GM23338 (cell line): ENCODE measurements around the gene ARPC1A. TPM values are rescaled to one million over a fixed set of nuclear protein-coding genes. Genes with fewer than 3 reads are reported as not detected.

ENCODE experiments used
- ATAC-seq: fragments of 200-7000 bp; cut with Tn5 transposase; 3 replicates; pipeline ENCODE4 v1.9.1; 2020
- DNase-seq: peaks from one replicate; pipeline ENCODE4 v3.0.0-alpha.2; 2015; ENCODE audit warnings: low spot score
- H2AFZ ChIP-seq: fragments of 200-600 bp; sonication (generic); 2 replicates; pipeline ENCODE4 v1.8.0; 2016; ENCODE audit warnings: antibody characterized with exemption, mild to moderate bottlenecking, moderate library complexity
- H3F3A ChIP-seq: fragments of 200-600 bp; sonication (generic); replicated peaks from 2 replicates; pipeline ENCODE4 v1.8.0; 2017; ENCODE audit warnings: antibody characterized with exemption, mixed run types, low read depth
- H3K27ac ChIP-seq: fragments of 200-600 bp; sonication (generic); 2 replicates; pipeline ENCODE4 v1.6.1; 2016; ENCODE audit warnings: low read depth
- H3K27me3 ChIP-seq: fragments of 200-600 bp; sonication (generic); 2 replicates; pipeline ENCODE4 v1.8.0; 2016; ENCODE audit warnings: mild to moderate bottlenecking, mixed run types, moderate library complexity; ENCODE audit not compliant: insufficient read depth
- H3K36me3 ChIP-seq: fragments of 200-600 bp; sonication (generic); 2 replicates; pipeline ENCODE4 v1.8.0; 2016; ENCODE audit warnings: mild to moderate bottlenecking; ENCODE audit not compliant: insufficient read depth
- H3K4me1 ChIP-seq: fragments of 200-600 bp; sonication (generic); 2 replicates; pipeline ENCODE4 v1.8.0; 2016; ENCODE audit warnings: mild to moderate bottlenecking, moderate library complexity; ENCODE audit not compliant: insufficient read depth
- H3K4me2 ChIP-seq: fragments of 200-600 bp; sonication (generic); 2 replicates; pipeline ENCODE4 v1.7.1; 2017; ENCODE audit warnings: mixed run types
- H3K4me3 ChIP-seq: fragments of 200-600 bp; sonication (generic); 2 replicates; pipeline ENCODE4 v1.6.1; 2016; ENCODE audit warnings: mixed run types
- H3K79me2 ChIP-seq: fragments of 200-600 bp; sonication (generic); replicated peaks from 2 replicates; pipeline ENCODE4 v1.8.0; 2017; ENCODE audit warnings: mild to moderate bottlenecking; ENCODE audit not compliant: insufficient read depth
- H3K9me2 ChIP-seq: fragments of 200-600 bp; sonication (generic); 2 replicates; pipeline ENCODE4 v1.8.0; 2017; ENCODE audit not compliant: insufficient read depth
- H4K20me1 ChIP-seq: fragments of 200-600 bp; sonication (generic); replicated peaks from 2 replicates; pipeline ENCODE4 v1.8.0; 2017; ENCODE audit warnings: mild to moderate bottlenecking; ENCODE audit not compliant: insufficient read depth
- H3K27ac Mint-ChIP-seq: 2 replicates; pipeline ENCODE4 v1.8.0; 2020; ENCODE audit warnings: inconsistent platforms, mild to moderate bottlenecking, moderate library complexity, mixed read lengths
- H3K27me3 Mint-ChIP-seq: 3 replicates; pipeline ENCODE4 v1.8.0; 2022; ENCODE audit warnings: low read depth, mild to moderate bottlenecking, moderate library complexity, mixed read lengths, inconsistent platforms; ENCODE audit not compliant: insufficient read depth, poor library complexity
- H3K36me3 Mint-ChIP-seq: 3 replicates; pipeline ENCODE4 v1.8.0; 2021; ENCODE audit warnings: low read depth, mild to moderate bottlenecking, inconsistent platforms, moderate library complexity, mixed read lengths
- H3K4me1 Mint-ChIP-seq: 3 replicates; pipeline ENCODE4 v1.8.0; 2020; ENCODE audit warnings: mild to moderate bottlenecking, inconsistent platforms, mixed read lengths
- H3K4me3 Mint-ChIP-seq: 3 replicates; pipeline ENCODE4 v1.8.0; 2021; ENCODE audit warnings: moderate library complexity, mild to moderate bottlenecking, inconsistent platforms, mixed read lengths
- H3K9me3 Mint-ChIP-seq: 3 replicates; pipeline ENCODE4 v1.8.0; 2020; ENCODE audit warnings: moderate library complexity, mild to moderate bottlenecking, inconsistent platforms, mixed read lengths
- CTCF ChIP-seq, 2 experiments: fragments of 200-600 bp in 1 of 2; sonication (generic) in 1 of 2; conservative IDR thresholded peaks; 2 replicates each; pipeline versions ENCODE4 v1.5.1 to v1.6.1; 2016 to 2017; ENCODE audit warnings: antibody characterized with exemption in 2 of 2, low read depth in 2 of 2, mild to moderate bottlenecking in 2 of 2, moderate library complexity in 1 of 2
- ZNF462 ChIP-seq: fragments of 250-450 bp; sonication (Bioruptor Pico); IDR thresholded peaks from 2 replicates; pipeline ENCODE4 v1.5.0; 2020; ENCODE audit warnings: mild to moderate bottlenecking, moderate library complexity
- polyA plus RNA-seq: library from polyadenylated mRNA; unstranded; fragments of >200 nt; fragmentation: Nextera tagmentation; extraction: Ambion mirVana; gene quantifications from 2 replicates; pipeline ENCODE4 v1.2.1, GENCODE V29; 2016
- total RNA-seq: library from RNA; depleted of rRNA; stranded (reverse); fragments of >200 nt; shearing (Covaris generic); gene quantifications from 2 replicates; pipeline ENCODE4 v1.2.3, GENCODE V29; 2014

Gene ARPC1A
- total and polyA plus RNA-seq, 2 experiments from 2014 or later, result 108 to 210 TPM

- H3K27ac Mint-ChIP-seq, result no peak overlapping the region
These were observed 73.9 kb downstream of the ARPC1A start for GRCh38 chr7:99399597-99399996.

More at GRCh38 chr7:99399597-99399996, 73.9 kb downstream of the ARPC1A start:
- Histone ChIP-seq H3K27me3 (no peaks in the 10 kb centered on the region), H3K4me3 (no peak overlapping the region), H3K4me2 (no peak overlapping the region), H3K9me2 (no peaks in the 10 kb centered on the region), H4K20me1 (peaks cover 36% of the 10 kb centered on the region), H3K27ac (no peak overlapping the region), H3K79me2 (peaks cover 15% of the 10 kb centered on the region), H3K4me1 (no peaks in the 10 kb centered on the region), H2AFZ (no peak overlapping the region), H3F3A (peaks cover 25% of the 10 kb centered on the region), H3K36me3 (peaks cover 35% of the 10 kb centered on the region)
- Mint-ChIP-seq H3K4me1 (peaks cover 3% of the 10 kb centered on the region; the same call in 1 of the 3 replicates), H3K4me3 (no peak overlapping the region), H3K9me3 (no peaks in the 10 kb centered on the region), H3K36me3 (peaks cover 93% of the 10 kb centered on the region), H3K27me3 (peaks cover 26% of the 10 kb centered on the region)
- DNase-seq, result no peak
- no peak for ATAC-seq
- no peak for TF ChIP-seq ZNF462 (CRISPR knock-in tag)
- TF ChIP-seq CTCF (conservative IDR thresholded peaks at IDR 0.05; ENCODE audit: low read depth in 2 of 2), result no peak
